Fibroblast of villous mesenchyme (primary cell): ENCODE results near the gene CDH13. TPM values are rescaled to one million over a fixed set of nuclear protein-coding genes. Genes with fewer than 3 reads are reported as not detected.
A peak's percentile ranks its signal among the peaks of the same experiment; 100 is the strongest.

Source experiments
- DNase-seq: peaks from one replicate; pipeline ENCODE4 v3.0.0-alpha.2; 2010; ENCODE audit warnings: low read depth
- H3K4me3 ChIP-seq: 2 replicates; pipeline ENCODE4 v1.5.1; 2011; ENCODE audit warnings: low read depth, mild to moderate bottlenecking, low read length
- CTCF ChIP-seq: IDR thresholded peaks from 2 replicates; pipeline ENCODE4 v1.5.1; 2012; ENCODE audit warnings: low read depth, mild to moderate bottlenecking, low read length; ENCODE audit not compliant: insufficient read depth
- total RNA-seq: library from RNA; depleted of rRNA; stranded (reverse); fragments of >200 nt; gene quantifications from 2 replicates; pipeline ENCODE4 v1.2.3, GENCODE V29; 2012

Gene CDH13
- total RNA-seq, 1 donor: 47.5 TPM

- TF ChIP-seq CTCF: no peak
- no peak for DNase-seq
Measured at GRCh38 chr16:82649766-82650165, 23.0 kb downstream of the CDH13 start.

GRCh38 chr16:82650804-82651203 is 24.0 kb downstream of the CDH13 start:
- no peak overlapping the region for H3K4me3 ChIP-seq
- no peak for TF ChIP-seq CTCF
- DNase-seq: no peak

More at GRCh38 chr16:82649766-82650165, 23.0 kb downstream of the CDH13 start:
- no peak overlapping the region for H3K4me3 ChIP-seq

- DNase-seq: peak; percentile 57
- TF ChIP-seq CTCF: no peak
- peak overlapping the region; percentile 7 for H3K4me3 ChIP-seq
Measured at GRCh38 chr16:82651921-82652601, 25.3 kb downstream of the CDH13 start.

GRCh38 chr16:82652826-82653225 is 26.1 kb downstream of the CDH13 start:
- DNase-seq: no peak
- H3K4me3 ChIP-seq: no peak overlapping the region
- no peak for TF ChIP-seq CTCF

- peak; percentile 93 for DNase-seq
- peak overlapping the region; percentile 26 for H3K4me3 ChIP-seq
- no peak for TF ChIP-seq CTCF
Measured at GRCh38 chr16:82653550-82654511, 27.1 kb downstream of the CDH13 start.

GRCh38 chr16:82655072-82655714 is 28.4 kb downstream of the CDH13 start:
- H3K4me3 ChIP-seq: no peak overlapping the region
- peak; percentile 92 for DNase-seq
- no peak for TF ChIP-seq CTCF
